ENCODE results near the gene ITSN2. TPM values are rescaled to one million over a fixed set of nuclear protein-coding genes. Genes with fewer than 3 reads are reported as not detected.
"Not testable (repeated sequence)": the region's sequence is repeated elsewhere in the genome, so short reads cannot be mapped to it uniquely, and the experiment has no call there.

The ITSN2 gene
- total RNA-seq, 4 donors from 2014 or later: 57.9 to 79.7 (median 63.4) TPM

- Histone ChIP-seq H3K27me3 (no peaks in the 10 kb centered on the region), H3K4me1 (no peaks in the 10 kb centered on the region), H3K9me3 (no peaks in the 10 kb centered on the region), H3K4me3 (no peak overlapping the region), H3K27ac (no peak overlapping the region), H3K36me3 (peaks cover 0 to 51% of the 10 kb centered on the region in 2 donors)
- no peak for ATAC-seq
- WGBS, 2 donors (ENCODE audit: low coverage in 1 of 2): 72% methylated on average over 7 of the region's 12 CpGs; no CpG with 5 or more reads in 1 of the 2 donors
- TF ChIP-seq EP300 (IDR thresholded peaks at IDR 0.05) (no peak), CTCF (IDR thresholded peaks at IDR 0.05) (no peak), POLR2AphosphoS5 (IDR thresholded peaks at IDR 0.05) (no peak), POLR2A (IDR thresholded peaks at IDR 0.05) (no peak)
Observed at GRCh38 chr2:24199968-24200590, 160.3 kb downstream of the ITSN2 start.

GRCh38 chr2:24197213-24197612 is 163.1 kb downstream of the ITSN2 start:
- 82 to 100% methylated on average over 1 of the region's 1 CpG for WGBS, 2 donors (ENCODE audit: low coverage in 1 of 2)
- not testable (repeated sequence) for H3K9me3 ChIP-seq, H3K4me3 ChIP-seq, ATAC-seq, H3K4me1 ChIP-seq, H3K27me3 ChIP-seq, H3K27ac ChIP-seq
- peaks cover 0 to 23% of the 10 kb centered on the region in 2 donors for H3K36me3 ChIP-seq

GRCh38 chr2:24191848-24192247 is 168.5 kb downstream of the ITSN2 start:
- no peak for ATAC-seq
- Histone ChIP-seq H3K36me3 (peaks cover 0 to 12% of the 10 kb centered on the region in 2 donors), H3K27ac (no peak overlapping the region), H3K9me3 (no peaks in the 10 kb centered on the region), H3K27me3 (no peaks in the 10 kb centered on the region), H3K4me1 (no peaks in the 10 kb centered on the region), H3K4me3 (no peak overlapping the region)
- WGBS, 2 donors (ENCODE audit: low coverage in 1 of 2): 62 to 76% methylated on average over 2 to 5 of the region's 5 CpGs
- TF ChIP-seq CTCF (IDR thresholded peaks at IDR 0.05): no peak
- no peak for TF ChIP-seq POLR2AphosphoS5 (IDR thresholded peaks at IDR 0.05)
- TF ChIP-seq POLR2A (IDR thresholded peaks at IDR 0.05): no peak
- TF ChIP-seq EP300 (IDR thresholded peaks at IDR 0.05): no peak

GRCh38 chr2:24191156-24191555 is 169.2 kb downstream of the ITSN2 start:
- H3K9me3 ChIP-seq: no peaks in the 10 kb centered on the region
- peaks cover 0 to 12% of the 10 kb centered on the region in 2 donors for H3K36me3 ChIP-seq
- 89 to 93% methylated on average over 4 to 5 of the region's 9 CpGs for WGBS, 2 donors (ENCODE audit: low coverage in 1 of 2)
- no peak overlapping the region for H3K27ac ChIP-seq
- H3K27me3 ChIP-seq: no peaks in the 10 kb centered on the region
- no peak overlapping the region for H3K4me3 ChIP-seq
- no peaks in the 10 kb centered on the region for H3K4me1 ChIP-seq
- no peak for ATAC-seq
- no peak for TF ChIP-seq POLR2AphosphoS5 (IDR thresholded peaks at IDR 0.05)
- TF ChIP-seq CTCF (IDR thresholded peaks at IDR 0.05): no peak
- TF ChIP-seq POLR2A (IDR thresholded peaks at IDR 0.05): no peak
- no peak for TF ChIP-seq EP300 (IDR thresholded peaks at IDR 0.05)

GRCh38 chr2:24190503-24190902 is 169.8 kb downstream of the ITSN2 start:
- H3K36me3 ChIP-seq: peaks cover 0 to 12% of the 10 kb centered on the region in 2 donors
- TF ChIP-seq POLR2A (IDR thresholded peaks at IDR 0.05) (no peak), POLR2AphosphoS5 (IDR thresholded peaks at IDR 0.05) (no peak), CTCF (IDR thresholded peaks at IDR 0.05) (no peak), EP300 (IDR thresholded peaks at IDR 0.05) (no peak)
- H3K4me3 ChIP-seq: no peak overlapping the region
- WGBS, 2 donors (ENCODE audit: low coverage in 1 of 2): 81 to 93% methylated on average over 5 of the region's 9 CpGs
- H3K27me3 ChIP-seq: no peaks in the 10 kb centered on the region
- no peaks in the 10 kb centered on the region for H3K4me1 ChIP-seq
- no peaks in the 10 kb centered on the region for H3K9me3 ChIP-seq
- ATAC-seq: no peak
- H3K27ac ChIP-seq: no peak overlapping the region
